Stimulated activated CD4-positive, alpha-beta T cell treated with anti-CD3 and anti-CD28 coated beads, Interleukin-15, amount 100 ng/mL, for 48 hours (primary cell): ENCODE data around the gene BCDIN3D.
A peak's percentile ranks its signal among the peaks of the same experiment; 100 is the strongest.
"Not testable (repeated sequence)": the region's sequence is repeated elsewhere in the genome, so short reads cannot be mapped to it uniquely, and the experiment has no call there.

Experiments
- DNase-seq, 2 donors: peaks; one replicate each; pipeline ENCODE4 v3.0.0-alpha.2; 2020; ENCODE audit warnings: low read depth in 2 of 2

The BCDIN3D gene, protein sequence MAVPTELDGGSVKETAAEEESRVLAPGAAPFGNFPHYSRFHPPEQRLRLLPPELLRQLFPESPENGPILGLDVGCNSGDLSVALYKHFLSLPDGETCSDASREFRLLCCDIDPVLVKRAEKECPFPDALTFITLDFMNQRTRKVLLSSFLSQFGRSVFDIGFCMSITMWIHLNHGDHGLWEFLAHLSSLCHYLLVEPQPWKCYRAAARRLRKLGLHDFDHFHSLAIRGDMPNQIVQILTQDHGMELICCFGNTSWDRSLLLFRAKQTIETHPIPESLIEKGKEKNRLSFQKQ

DNA sequence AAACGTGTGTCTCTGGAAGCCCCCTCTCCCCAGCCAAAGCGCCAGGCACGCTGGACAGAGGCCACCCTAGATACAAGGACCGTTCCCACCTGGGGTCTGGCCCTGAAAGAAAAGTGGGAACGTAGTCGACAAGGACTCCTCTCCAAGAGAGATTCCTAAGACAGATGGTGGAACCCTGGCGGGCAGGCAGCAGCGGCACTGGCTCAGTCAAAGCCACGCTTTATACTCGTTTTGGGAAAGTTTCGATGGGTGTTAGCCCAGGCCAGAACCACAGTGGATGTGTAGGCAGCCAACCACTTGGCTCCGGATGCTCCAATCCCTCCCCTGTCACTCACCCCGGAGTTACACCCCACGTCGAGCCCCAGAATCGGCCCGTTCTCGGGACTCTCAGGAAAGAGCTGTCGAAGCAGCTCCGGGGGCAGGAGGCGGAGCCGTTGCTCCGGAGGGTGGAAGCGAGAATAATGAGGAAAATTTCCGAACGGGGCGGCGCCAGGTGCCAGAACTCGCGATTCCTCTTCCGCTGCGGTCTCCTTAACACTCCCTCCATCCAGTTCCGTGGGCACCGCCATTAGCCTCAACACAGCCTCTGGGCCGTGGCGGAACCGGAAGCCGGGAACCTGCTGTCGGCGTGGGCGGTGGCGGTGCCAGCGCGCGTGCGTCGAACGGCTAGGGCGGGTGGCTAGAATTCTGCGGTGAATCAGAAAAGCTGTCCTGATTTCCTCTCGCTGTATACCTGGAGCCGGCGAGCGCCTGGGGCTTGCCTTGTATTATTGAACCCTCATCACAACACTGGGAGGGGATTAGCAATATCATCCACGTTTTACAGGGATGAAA, at the start of gene BCDIN3D:
BCDIN3D (minus strand) TSS at position 588 of the 834 bp plus-strand sequence; CDS start at position 569, 19 bp downstream.
- peak; percentile 92 to 94 for DNase-seq

DNA sequence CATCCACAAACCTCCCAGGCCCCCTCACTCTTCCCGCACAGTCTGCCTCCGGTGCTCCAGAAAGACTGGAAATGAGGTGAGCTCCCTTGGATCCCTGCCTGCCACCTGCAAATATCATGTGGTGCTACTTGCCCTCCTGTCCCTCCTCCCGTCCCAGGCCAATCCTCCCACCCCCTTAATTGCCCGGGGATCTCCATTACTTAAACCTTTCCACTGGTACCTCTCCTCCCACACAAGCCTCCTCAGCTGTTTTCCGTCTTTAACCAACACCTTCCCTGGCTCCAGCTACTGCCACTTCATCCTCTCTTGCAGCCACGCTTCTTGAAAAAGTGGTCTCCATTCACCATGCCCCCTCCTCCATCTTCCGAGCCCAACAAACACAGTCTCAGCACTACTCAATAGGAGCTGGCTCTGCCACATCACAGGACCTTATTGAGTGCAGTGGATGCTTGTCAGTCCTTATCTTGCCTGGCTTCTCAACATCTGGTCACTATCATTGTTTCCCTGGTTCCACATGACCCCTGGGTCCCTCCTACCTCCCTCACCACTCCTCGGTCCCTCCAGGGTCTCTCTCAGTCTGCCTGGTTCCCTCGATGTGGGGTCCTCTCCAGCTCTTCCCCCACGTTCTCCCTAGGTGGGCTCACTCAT, 49.3 kb upstream of the BCDIN3D start:
- no peak for DNase-seq

DNA sequence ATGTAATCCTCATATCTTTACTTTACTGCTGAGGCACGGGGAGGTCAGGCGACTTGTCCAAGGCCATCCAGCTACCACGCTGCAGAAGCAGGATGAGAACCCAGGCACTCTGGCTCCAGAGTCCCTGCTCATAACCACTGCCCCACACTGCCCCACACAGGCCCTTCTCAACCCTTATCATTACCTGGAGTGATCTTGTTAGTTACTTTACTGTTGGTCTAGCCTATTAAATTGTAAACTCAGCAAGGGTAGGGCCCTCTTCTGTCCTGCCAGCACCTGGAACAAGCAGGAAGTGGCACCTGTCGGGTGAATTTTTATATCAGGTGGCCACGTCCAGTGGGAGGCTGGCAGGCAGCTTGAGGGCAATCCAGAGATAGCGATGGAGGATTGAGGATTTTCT, 48.6 kb upstream of the BCDIN3D start:
- no peak for DNase-seq

DNA sequence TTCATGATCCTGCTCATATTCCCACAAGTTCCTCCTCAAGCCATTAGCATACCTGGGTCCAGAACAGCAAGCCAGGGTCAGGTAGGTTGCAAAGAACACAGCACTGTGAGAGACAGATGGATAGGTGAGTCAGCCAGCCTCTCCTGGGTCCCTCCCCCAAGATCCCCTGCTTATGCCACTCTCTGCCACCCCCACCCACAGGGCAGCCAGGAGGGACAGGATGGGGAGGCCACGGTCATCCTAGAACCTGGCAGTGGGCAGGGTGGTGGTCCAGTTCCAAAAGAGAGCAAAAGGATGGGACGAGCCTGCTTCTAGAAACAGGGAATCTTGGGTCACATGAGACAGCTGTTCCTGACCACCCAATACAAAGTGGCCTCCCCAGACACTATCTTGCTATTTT, 48.1 kb upstream of the BCDIN3D start:
- no peak for DNase-seq

DNA sequence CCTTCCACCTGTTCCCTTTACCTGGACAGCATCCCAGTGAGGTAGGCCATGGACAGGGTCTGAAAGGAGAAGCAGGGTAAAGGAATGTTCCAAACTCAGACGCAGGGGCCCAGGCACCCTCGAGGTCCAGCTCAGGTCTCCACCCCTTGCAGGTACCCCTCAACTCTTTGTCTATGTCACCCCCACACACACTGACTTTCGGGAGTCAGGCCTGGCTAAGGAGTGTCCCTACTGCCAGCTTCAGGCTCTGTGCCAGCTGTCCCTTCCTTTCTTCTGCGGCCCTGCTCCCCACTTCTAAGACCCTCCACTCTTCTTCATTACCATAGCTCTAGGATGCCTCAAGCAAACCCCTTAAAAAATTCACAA, 47.2 kb upstream of the BCDIN3D start:
- DNase-seq = no peak

DNA sequence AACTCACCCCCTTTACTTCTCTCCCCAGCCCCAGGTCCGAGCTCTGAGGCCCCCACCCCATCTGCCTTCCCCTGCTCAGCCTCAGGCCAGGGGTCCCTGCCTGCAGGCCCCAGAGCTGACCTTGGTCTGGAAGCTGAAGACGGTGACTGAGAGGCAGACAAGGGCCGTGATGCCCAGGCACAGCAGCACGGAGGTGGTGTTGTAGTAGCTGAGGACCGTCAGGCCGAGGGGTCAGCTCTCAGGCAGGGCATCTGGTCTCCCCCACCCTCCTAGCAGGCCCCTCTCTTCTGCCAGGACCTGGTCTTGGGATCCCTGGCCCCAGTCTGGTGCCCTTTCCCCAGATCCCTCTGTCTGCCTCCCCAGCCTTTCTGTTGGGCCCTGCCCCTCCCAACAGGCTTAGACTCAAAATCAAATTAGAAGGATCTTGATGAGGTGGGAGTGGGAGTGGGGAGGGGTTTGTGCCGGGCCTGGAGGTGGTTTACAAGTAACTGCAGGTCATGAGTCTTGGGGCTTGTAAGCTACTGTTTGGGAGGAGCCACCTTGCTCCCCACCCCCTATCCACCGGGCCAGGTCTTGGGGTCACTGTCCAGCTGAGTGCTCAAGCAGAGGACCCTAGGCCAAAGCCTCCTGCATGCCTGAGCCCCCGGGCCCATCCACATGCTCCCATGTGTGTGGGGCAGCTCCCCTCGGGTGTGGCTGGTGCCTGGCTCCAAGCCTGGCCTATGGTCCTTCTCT, 46.6 kb upstream of the BCDIN3D start:
- no peak for DNase-seq

DNA sequence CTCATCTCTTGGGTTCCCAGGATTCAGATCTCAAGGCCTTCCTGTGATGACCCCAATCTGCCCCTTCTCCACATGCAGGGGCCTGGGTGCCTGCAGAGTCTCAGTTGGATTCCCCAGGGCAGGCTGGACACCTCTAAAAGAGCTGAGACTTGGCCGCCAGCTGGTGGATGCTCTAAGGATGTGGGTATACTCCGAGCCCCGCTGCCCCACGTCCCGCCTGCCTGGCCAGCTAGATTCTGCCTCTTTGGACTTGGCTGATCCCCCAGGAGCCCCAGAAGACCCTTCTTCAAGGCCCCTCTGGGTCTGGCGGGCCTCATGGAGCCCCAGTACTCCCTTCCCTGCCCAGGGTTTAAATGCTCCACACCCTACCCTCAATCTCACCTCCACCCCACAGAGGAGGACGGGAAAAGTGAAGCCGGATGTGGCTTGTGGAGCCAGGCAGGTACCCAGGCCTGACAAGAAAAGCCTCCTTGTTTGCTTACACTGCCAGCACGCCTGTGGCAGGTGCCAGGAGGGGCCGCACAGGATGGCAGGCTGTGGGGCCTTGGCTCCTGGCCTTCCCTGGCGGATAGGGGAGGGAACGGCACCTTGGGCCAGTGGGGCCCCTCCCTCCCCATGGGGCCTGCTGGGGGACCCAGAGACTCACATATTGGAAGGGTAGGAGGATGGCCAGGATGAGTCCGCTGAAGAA, 45.7 kb upstream of the BCDIN3D start:
- DNase-seq = no peak

DNA sequence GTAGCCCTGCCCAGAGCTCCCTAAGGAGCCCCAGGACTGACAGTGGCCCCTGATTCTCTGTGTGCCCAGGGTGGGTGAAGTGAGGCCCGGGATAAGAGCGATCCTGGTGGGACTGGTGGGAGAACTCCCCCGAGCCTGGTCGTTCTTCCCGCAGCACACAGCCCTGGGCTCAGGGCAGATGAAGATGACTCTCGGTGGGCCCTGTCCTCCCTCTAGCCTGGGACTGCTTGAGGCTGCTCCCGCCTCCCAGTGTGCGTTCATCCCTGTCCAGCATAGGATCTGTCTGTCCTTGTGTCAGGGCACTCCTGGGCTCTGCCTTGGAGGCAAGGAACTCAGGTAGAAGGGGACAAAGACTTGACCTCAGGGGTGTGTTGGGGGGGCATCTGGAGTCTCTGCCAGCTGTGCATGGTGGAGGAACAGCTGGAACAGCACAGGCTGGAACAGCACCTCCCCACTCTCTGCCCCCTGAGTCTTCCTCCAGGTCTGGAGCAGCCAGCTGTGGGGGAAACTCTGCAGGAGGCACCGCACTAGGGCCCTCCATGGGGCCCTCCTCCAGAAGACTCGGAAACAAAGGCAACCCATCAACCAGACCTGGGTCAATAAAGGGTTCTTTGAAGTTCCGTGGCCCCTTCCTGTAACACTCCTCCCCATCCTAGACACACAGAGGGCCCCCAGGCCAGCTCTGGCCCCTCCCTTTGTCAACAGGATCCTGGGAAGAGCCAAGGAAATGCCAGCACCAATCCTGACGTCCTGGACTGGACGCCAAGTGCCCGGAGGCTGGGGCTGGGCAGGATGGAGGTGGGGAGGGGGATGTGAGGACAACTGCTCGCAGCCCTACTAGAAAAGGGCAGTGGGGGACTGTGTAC, 44.9 kb upstream of the BCDIN3D start:
- DNase-seq = no peak

DNA sequence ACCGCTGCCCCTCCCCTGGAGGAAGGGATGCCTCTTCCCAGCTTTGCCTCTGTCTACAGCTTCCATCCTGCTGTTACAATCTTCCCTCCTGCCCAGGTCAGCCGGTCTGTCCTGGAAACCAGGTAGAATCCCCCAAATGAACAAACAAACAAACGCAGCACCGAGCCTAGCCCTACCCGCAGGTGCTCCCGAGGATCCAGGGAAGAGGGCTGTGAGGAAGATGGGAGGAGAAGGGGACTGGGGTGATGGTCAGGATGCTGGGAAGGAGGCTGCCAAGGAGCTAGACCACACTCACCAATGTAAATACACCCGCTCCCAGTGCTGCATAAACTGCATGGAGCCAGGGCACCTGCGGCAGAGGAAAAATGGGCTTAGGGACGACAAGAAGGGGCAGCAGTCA, 44.2 kb upstream of the BCDIN3D start:
- no peak for DNase-seq

DNA sequence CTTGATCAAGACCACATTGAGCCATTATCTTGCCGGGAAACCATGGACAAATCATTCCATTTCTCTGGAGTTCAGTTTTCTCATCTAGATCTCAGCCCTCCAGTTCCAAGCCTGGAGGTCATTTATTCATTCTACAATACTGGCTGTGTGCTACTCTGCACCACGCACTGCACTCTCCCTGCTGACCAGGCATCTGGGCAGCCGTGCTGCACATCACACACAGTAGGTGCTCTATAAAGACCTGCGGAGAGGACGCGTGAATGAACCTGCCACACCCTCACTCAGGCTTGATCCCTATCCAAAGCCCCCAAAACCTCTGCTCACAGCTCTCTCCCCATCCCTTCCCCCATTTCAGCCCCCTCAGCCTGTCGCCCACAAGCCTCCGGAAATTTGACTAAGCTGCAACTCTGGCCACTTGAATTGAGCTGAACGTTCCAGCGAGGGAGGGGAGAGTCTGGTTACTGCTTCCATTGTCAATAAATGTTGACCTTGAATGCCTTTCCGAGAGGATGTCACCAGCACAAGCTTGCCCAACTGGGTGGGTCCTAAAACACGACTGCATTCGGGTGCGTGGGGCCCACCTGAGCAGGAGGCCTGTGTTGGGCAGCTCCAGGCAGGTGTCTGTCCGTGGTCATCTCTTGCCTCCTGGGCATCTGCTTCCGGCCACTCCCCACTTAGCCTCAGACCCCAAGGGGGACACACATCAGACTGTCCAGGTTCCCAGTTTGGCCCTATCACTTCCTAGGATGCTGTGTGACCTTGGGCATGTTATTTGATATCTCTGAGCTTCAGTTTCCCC, 43.0 kb upstream of the BCDIN3D start:
- DNase-seq = no peak

DNA sequence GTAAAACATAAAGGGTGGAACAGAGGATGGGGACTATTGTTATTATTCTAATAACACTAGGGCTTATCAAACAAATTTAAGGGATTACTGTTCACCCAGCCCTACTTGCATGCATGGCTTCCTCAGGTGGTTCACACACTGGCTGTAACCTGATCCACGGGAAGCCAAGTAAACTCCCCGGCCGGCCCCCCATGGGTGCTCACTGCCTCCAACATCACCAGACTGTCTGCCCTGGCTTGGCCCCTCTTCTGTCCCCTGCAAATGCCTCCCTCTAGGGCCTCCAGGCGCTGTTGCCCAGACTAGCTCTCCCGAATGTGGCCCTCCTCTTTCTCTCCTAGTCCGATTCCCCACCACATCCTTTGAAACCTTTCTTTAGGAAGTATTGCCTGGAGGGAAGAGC, 42.2 kb upstream of the BCDIN3D start:
- DNase-seq = no peak

DNA sequence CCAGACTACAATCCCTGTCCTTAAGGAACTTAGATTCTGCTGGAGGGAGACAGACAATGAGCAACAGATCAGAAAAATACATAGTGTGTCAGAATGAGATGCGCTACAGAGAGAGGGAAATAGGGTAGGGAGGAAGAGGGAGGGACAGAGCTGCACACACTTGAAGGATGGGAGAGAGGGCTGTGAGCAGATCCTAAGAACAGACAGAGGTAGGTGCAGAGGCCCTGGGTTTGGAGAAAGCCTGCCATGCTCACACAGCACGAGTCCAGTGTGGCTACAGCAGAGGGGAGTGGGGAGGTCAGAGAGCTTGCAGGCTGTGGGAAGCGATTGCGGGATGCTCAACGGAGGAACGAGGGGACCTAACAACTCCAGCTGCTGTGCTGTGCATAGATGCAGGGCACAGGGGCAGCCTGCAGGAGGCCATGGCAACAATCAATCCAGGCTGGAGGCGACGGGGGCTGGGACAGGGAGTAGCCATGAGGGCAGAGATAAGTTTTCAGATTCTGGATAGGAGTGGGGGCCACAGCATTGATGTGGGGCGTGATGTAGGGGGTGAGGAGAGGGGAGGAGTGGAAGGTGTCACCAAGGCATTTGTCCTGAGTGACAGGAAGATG, 40.1 kb upstream of the BCDIN3D start:
- DNase-seq = no peak

DNA sequence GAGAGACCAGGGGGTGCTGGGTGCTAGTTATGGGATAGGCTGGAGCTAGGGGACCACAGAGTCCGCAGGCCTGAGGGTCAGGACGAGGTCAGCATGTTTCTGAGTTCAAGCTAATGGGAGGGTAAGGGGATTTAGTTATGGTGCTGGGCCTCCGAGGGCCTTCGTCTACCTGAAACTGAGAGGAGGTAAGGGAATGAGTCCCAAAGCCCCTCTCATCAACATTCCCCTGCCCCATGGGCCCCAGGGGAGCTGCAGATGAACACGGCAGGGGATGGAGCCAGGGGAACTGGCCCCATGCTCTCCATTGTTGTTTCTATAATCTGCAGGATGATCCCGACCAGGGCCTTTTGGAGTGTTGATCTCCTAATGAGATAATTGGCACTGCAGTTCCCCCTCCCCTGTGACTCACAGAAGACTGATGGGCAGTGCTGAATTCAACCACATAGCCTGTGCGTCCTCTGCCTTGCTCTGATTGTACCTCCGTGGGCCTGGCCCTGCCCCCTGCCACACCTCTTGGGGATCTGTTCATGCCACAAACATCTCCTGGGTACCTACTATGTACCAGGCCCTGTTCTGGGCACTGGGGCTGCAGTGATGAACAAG, 39.4 kb upstream of the BCDIN3D start:
- DNase-seq = no peak

DNA sequence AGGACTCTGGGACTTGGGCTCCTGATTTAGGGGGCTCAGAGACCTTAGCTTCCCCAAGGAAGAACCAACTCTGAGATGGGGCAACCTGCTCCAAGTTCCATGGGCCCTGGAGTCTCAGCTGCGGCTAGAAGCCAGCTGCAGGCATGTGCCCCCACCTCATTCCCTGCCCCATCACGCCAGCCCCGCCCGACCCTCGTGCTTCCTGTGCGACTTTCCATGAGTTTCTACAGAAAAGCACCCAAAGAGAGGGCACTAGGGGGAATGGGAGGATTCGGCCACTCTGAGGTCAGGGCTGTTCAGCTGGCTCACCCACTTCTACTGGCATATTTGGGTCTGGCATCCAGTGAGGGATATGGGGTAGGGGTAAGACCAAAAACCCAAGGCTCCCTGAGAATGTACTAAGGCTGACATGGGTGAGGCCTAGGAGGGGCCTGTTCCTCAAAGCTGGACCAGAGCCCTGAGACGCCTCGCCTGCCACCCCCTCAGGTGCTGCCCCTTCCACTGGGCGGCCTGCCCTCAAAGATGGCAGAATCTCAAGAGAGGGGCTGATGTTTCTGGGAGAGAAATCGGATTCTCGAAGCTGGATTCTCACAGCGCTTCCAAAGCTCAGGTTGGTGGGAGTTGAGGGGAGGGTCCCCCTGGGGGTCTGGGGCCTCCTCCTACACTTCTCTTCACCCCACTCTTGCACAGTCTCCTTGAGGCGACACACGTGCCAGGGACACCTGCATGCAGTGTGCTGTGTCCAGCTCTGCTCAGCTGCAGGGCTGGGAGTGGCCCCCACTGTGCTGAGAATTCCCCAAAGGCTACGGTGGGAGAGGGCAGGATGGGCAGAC, 38.7 kb upstream of the BCDIN3D start:
- no peak for DNase-seq

DNA sequence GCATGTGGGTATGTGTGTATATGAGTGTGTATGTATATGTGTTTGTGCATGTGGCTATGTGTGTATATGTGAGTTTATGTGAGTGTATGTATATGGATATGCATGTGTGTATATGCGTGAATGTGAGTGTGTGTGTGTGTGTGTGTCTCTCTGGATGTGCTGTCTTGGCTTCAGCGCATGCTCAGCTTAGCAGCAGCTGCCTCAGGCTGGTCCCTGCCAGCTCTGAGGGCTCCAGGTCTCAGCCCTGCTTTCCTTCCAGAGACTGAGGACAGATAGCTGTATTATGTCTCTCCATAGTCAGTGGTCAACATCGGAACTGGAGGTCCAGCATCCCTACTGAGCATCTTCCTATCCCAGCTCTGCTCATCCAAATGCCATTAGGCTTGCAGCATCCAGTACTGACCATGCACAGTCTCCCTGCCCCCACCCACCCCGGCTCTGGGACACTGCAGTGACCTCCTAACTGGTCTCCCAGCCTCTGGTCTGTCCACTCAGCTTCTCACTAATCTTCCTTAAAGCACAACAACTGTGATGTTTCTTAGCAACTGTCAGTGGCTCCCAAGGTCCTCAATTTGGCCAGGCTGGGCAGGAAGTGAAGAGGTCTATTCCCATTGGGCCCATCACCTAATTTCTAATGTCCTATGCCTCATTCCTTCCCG, 38.0 kb upstream of the BCDIN3D start:
- DNase-seq = no peak

DNA sequence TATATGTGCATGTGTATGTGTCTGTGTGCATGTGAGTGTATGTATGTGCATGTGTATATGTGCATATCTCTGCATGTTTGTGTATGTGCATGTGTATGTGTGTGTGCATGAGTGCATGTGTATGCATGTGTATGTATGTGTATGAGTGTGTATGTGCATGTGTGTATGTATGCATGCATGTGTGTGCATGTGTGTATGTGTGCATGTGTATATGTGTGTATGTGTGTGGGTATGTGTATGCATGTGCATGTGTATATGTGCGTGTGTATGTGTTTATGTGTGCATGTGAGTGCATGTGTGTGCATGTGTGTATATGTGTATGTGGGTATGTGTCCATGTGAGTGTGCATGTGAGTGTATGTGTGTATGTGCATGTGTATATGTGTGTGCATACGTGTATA, 36.2 kb upstream of the BCDIN3D start:
- not testable (repeated sequence) for DNase-seq

DNA sequence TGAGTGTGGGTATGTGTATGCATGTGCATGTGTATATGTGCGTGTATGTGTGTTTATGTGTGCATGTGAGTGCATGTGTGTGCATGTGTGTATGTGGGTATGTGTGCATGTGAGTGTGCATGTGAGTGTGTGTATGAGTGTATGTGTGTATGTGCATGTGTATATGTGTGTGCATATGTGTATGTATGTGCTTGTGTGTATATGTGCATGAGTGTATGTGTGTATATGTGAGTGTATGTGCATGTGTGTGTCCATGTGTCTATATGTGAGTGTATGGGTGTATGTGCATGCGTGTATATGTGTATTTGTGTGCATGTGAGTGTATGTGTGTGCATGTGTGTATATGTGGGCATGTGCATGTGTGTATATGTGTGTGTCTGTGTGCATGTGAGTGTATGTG, 35.1 kb upstream of the BCDIN3D start:
- DNase-seq = no peak
